ENCODE measurements around the gene HS6ST3. TPM values are rescaled to one million over a fixed set of nuclear protein-coding genes. Genes with fewer than 3 reads are reported as not detected.

Gene HS6ST3
- total RNA-seq, 4 donors from 2014 or later: 0.04 to 0.59 (median 0.57) TPM; not detected in 1

DNA sequence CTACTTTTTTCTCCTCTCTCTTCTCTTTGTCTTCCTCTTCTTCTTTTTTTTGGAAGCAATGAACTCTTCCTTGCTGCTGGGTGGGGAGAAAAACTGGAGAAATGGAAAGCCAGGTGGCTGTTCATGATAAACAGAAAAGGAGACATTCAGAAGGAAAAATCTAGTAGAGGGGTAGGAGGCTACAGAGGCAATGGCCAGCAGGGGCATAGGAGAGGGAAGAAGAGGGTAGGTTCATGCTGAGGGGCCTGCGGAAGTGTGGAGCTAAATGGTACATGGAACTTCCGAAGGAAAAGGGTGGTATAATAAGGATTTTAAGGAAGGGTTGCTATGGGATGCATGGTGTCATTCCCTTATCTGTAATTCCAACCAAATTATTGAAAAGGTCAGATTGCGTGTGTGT lies 17.5 kb upstream of the HS6ST3 start:
- TF ChIP-seq, protein P1, sequence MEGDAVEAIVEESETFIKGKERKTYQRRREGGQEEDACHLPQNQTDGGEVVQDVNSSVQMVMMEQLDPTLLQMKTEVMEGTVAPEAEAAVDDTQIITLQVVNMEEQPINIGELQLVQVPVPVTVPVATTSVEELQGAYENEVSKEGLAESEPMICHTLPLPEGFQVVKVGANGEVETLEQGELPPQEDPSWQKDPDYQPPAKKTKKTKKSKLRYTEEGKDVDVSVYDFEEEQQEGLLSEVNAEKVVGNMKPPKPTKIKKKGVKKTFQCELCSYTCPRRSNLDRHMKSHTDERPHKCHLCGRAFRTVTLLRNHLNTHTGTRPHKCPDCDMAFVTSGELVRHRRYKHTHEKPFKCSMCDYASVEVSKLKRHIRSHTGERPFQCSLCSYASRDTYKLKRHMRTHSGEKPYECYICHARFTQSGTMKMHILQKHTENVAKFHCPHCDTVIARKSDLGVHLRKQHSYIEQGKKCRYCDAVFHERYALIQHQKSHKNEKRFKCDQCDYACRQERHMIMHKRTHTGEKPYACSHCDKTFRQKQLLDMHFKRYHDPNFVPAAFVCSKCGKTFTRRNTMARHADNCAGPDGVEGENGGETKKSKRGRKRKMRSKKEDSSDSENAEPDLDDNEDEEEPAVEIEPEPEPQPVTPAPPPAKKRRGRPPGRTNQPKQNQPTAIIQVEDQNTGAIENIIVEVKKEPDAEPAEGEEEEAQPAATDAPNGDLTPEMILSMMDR (IDR thresholded peaks at IDR 0.05): no peak
- no peak for TF ChIP-seq POLR2A (IDR thresholded peaks at IDR 0.05)
- 71 to 80% methylated on average over 3 of the region's 3 CpGs for WGBS, 2 donors
- H3K9me3 ChIP-seq: no peaks in the 10 kb centered on the region
- H3K27ac ChIP-seq: no peak overlapping the region
- H3K4me3 ChIP-seq: no peak overlapping the region
- H3K4me1 ChIP-seq: no peaks in the 10 kb centered on the region
- DNase-seq: no peak
- intact Hi-C loops (cut with DNase I): no loop called here
- no peaks in the 10 kb centered on the region for H3K36me3 ChIP-seq
- peaks cover 0 to 20% (median 0%) of the 10 kb centered on the region in 4 donors for H3K27me3 ChIP-seq

DNA sequence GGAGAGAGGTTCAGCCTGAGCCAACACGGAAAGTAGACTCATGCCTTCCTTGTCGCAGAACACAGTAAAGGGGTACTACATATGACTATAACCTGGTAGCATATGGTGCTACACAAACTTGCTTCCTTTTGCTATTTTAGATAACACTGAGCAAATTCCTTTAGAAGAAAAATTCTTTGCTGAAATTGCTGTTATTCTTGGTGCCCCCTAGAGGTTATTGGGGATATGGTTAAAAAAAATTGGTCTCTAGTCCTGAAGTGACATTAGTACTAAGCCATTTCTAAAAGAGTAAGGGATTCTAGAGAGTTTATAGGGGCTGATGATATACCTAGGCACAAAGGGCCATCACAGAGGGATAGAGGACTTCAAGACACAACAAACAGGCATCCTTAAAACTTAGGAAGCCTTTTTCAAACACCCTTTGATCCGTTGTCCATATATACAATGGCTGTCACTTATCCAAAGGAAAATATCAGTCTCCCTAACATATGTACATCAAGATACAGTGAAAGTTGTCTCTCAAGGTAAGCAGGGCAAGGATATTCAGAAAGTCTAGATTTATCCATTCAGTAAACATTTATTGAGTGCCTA lies 13.9 kb upstream of the HS6ST3 start:
- H3K36me3 ChIP-seq: no peaks in the 10 kb centered on the region
- WGBS, 2 donors: 64 to 74% methylated on average over 3 of the region's 3 CpGs
- no peak for DNase-seq
- peaks cover 0 to 22% (median 0%) of the 10 kb centered on the region in 4 donors for H3K27me3 ChIP-seq
- H3K9me3 ChIP-seq: no peaks in the 10 kb centered on the region
- intact Hi-C loops (cut with DNase I): no loop called here
- no peaks in the 10 kb centered on the region for H3K4me1 ChIP-seq
- no peak for TF ChIP-seq POLR2A (IDR thresholded peaks at IDR 0.05)
- TF ChIP-seq, protein P1 (IDR thresholded peaks at IDR 0.05): peak in 5 of 6 experiments; percentile 12 to 46 (median 29)
- H3K4me3 ChIP-seq: no peak overlapping the region
- H3K27ac ChIP-seq: no peak overlapping the region

DNA sequence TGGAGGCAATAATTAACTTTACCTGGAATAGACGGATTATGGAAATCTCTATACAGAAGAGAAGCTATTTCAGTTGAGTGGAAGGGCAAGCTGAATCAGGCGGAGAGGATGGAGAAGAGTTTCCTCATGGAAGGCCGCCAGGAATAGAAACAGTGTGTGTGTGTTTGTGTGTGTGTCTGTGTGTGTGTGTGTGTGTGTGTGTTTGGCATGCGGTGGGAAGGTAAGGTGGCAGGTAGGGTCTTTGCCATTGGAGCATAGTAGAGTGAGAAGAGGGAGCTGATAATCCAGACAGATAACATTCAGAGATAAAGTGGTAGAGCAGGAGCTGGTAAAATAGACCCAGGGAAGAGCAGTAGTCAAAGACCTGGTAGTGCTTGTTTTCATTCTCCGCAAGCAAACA lies 9.2 kb upstream of the HS6ST3 start:
- Histone ChIP-seq H3K36me3 (no peaks in the 10 kb centered on the region), H3K9me3 (no peaks in the 10 kb centered on the region), H3K4me1 (no peaks in the 10 kb centered on the region), H3K4me3 (no peak overlapping the region), H3K27ac (no peak overlapping the region), H3K27me3 (peaks cover 0 to 30% (median 0%) of the 10 kb centered on the region in 4 donors)
- intact Hi-C loops (cut with DNase I): no loop called here
- TF ChIP-seq, protein P1 (IDR thresholded peaks at IDR 0.05): no peak
- no peak for TF ChIP-seq POLR2A (IDR thresholded peaks at IDR 0.05)
- no peak for DNase-seq
- WGBS, 2 donors: 72 to 83% methylated on average over 5 of the region's 5 CpGs

DNA sequence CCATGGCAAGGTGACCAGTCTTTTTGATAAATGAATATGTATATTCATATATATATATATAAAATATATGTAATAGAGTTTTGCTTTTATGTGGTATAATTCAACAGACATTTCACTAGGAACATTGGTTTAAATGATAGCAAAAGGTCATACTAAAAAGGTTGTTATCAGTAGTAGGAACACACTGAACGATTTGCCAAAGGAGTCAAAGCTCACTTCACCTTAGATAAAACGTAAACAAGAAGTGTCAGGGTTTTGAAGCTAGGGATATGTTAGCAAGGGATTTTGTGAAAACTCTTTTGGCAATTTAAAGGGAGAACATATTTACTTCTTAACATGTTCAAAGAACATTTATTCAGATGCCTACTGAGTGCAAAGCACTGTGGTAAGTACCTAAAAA lies 8.0 kb upstream of the HS6ST3 start:
- intact Hi-C loops (cut with DNase I): no loop called here
- no peak overlapping the region for H3K27ac ChIP-seq
- no peak for DNase-seq
- no peak overlapping the region for H3K4me3 ChIP-seq
- H3K27me3 ChIP-seq: peaks cover 0 to 36% (median 0%) of the 10 kb centered on the region in 4 donors
- H3K36me3 ChIP-seq: no peaks in the 10 kb centered on the region
- no peaks in the 10 kb centered on the region for H3K4me1 ChIP-seq
- TF ChIP-seq, protein P1 (IDR thresholded peaks at IDR 0.05): no peak
- TF ChIP-seq POLR2A (IDR thresholded peaks at IDR 0.05): no peak
- 28 to 33% methylated on average over 2 of the region's 2 CpGs for WGBS, 2 donors
- no peaks in the 10 kb centered on the region for H3K9me3 ChIP-seq

DNA sequence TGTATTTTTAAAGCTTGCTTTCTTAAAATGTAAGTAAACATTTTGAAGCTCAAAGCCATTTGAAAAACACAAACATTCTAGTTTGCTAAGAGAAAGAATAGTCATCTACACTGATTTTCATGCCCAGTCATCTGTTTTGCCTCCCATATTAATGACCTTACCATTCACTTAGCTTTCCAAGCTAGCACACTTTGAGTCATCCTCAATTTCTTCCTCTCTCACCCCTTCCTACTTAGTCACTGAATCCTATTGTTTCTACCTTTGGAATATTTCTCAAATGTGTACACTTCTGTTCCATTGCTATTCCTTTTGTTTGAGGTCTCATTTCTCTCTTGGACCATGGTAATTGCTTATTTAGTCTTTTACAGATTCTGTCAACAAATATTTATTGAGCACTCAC lies 7.3 kb upstream of the HS6ST3 start:
- no peaks in the 10 kb centered on the region for H3K4me1 ChIP-seq
- H3K36me3 ChIP-seq: no peaks in the 10 kb centered on the region
- H3K4me3 ChIP-seq: no peak overlapping the region
- H3K9me3 ChIP-seq: no peaks in the 10 kb centered on the region
- no peak overlapping the region for H3K27ac ChIP-seq
- peaks cover 0 to 44% (median 1%) of the 10 kb centered on the region in 4 donors for H3K27me3 ChIP-seq
- no peak for TF ChIP-seq POLR2A (IDR thresholded peaks at IDR 0.05)
- TF ChIP-seq, protein P1 (IDR thresholded peaks at IDR 0.05): no peak
- no peak for DNase-seq
- intact Hi-C loops (cut with DNase I): no loop called here
